ENCODE data around the gene CD44. TPM values are rescaled to one million over a fixed set of nuclear protein-coding genes. Genes with fewer than 3 reads are reported as not detected.

Gene CD44
- total RNA-seq, 2 donors from 2014 or later, result 166 to 203 TPM

- 86% methylated on average over 3 of the region's 3 CpGs for WGBS
- intact Hi-C loops (cut with DNase I), result no loop called here
- TF ChIP-seq POLR2A (IDR thresholded peaks at IDR 0.05) (no peak), CTCF (IDR thresholded peaks at IDR 0.05) (no peak), POLR2AphosphoS5 (IDR thresholded peaks at IDR 0.05) (no peak)
- Histone ChIP-seq H3K4me1 (replicated peaks) (no peaks in the 10 kb centered on the region), H3K9me3 (no peaks in the 10 kb centered on the region), H3K4me3 (no peak overlapping the region), H3K27me3 (replicated peaks; ENCODE audit: insufficient read depth) (no peaks in the 10 kb centered on the region), H3K27ac (no peak overlapping the region), H3K36me3 (no peaks in the 10 kb centered on the region)
- DNase-seq (ENCODE audit: low spot score), result no peak
These were observed 103.7 kb downstream of the CD44 start for GRCh38 chr11:35242412-35243242.

GRCh38 chr11:35243774-35244173, 104.8 kb downstream of the CD44 start:
- H3K36me3 ChIP-seq, result no peaks in the 10 kb centered on the region
- no peaks in the 10 kb centered on the region for H3K9me3 ChIP-seq
- H3K4me3 ChIP-seq, result no peak overlapping the region
- DNase-seq (ENCODE audit: low spot score), result no peak
- intact Hi-C loops (cut with DNase I), result no loop called here
- H3K27me3 ChIP-seq (replicated peaks; ENCODE audit: insufficient read depth), result no peaks in the 10 kb centered on the region
- WGBS, result 91% methylated on average over 2 of the region's 2 CpGs
- TF ChIP-seq POLR2A (IDR thresholded peaks at IDR 0.05), result no peak
- TF ChIP-seq CTCF (IDR thresholded peaks at IDR 0.05), result no peak
- no peak for TF ChIP-seq POLR2AphosphoS5 (IDR thresholded peaks at IDR 0.05)
- no peaks in the 10 kb centered on the region for H3K4me1 ChIP-seq (replicated peaks)
- no peak overlapping the region for H3K27ac ChIP-seq

- H3K27ac ChIP-seq, result no peak overlapping the region
- 88% methylated on average over 4 of the region's 4 CpGs for WGBS
- H3K27me3 ChIP-seq (replicated peaks; ENCODE audit: insufficient read depth), result no peaks in the 10 kb centered on the region
- H3K9me3 ChIP-seq, result no peaks in the 10 kb centered on the region
- intact Hi-C loops (cut with DNase I), result no loop called here
- no peaks in the 10 kb centered on the region for H3K36me3 ChIP-seq
- H3K4me1 ChIP-seq (replicated peaks), result no peaks in the 10 kb centered on the region
- no peak for DNase-seq (ENCODE audit: low spot score)
- no peak overlapping the region for H3K4me3 ChIP-seq
- TF ChIP-seq POLR2A (IDR thresholded peaks at IDR 0.05) (no peak), CTCF (IDR thresholded peaks at IDR 0.05) (no peak), POLR2AphosphoS5 (IDR thresholded peaks at IDR 0.05) (no peak)
These were observed 106.1 kb downstream of the CD44 start for GRCh38 chr11:35245056-35245455.

GRCh38 chr11:35245786-35246185, 106.8 kb downstream of the CD44 start:
- no peaks in the 10 kb centered on the region for H3K36me3 ChIP-seq
- DNase-seq (ENCODE audit: low spot score), result no peak
- H3K27me3 ChIP-seq (replicated peaks; ENCODE audit: insufficient read depth), result no peaks in the 10 kb centered on the region
- H3K4me3 ChIP-seq, result no peak overlapping the region
- H3K27ac ChIP-seq, result no peak overlapping the region
- no peaks in the 10 kb centered on the region for H3K4me1 ChIP-seq (replicated peaks)
- 83% methylated on average over 1 of the region's 1 CpG for WGBS
- intact Hi-C loops (cut with DNase I), result no loop called here
- no peak for TF ChIP-seq POLR2A (IDR thresholded peaks at IDR 0.05)
- no peak for TF ChIP-seq POLR2AphosphoS5 (IDR thresholded peaks at IDR 0.05)
- TF ChIP-seq CTCF (IDR thresholded peaks at IDR 0.05), result no peak
- no peaks in the 10 kb centered on the region for H3K9me3 ChIP-seq

GRCh38 chr11:35246745-35247144, 107.8 kb downstream of the CD44 start:
- no peak for DNase-seq (ENCODE audit: low spot score)
- no peak overlapping the region for H3K4me3 ChIP-seq
- no peaks in the 10 kb centered on the region for H3K9me3 ChIP-seq
- TF ChIP-seq POLR2A (IDR thresholded peaks at IDR 0.05), result no peak
- TF ChIP-seq POLR2AphosphoS5 (IDR thresholded peaks at IDR 0.05), result no peak
- TF ChIP-seq CTCF (IDR thresholded peaks at IDR 0.05), result no peak
- WGBS, result 48% methylated on average over 2 of the region's 2 CpGs
- no peaks in the 10 kb centered on the region for H3K4me1 ChIP-seq (replicated peaks)
- intact Hi-C loops (cut with DNase I), result no loop called here
- no peak overlapping the region for H3K27ac ChIP-seq
- no peaks in the 10 kb centered on the region for H3K36me3 ChIP-seq
- H3K27me3 ChIP-seq (replicated peaks; ENCODE audit: insufficient read depth), result no peaks in the 10 kb centered on the region
